ENCODE measurements around the gene PTBP1. TPM values are rescaled to one million over a fixed set of nuclear protein-coding genes. Genes with fewer than 3 reads are reported as not detected.

Gene PTBP1
- total RNA-seq, result 100 to 1,000 TPM; 302 to 350 (median 345) TPM
- total RNA-seq (2013), result 81.0 TPM

DNA sequence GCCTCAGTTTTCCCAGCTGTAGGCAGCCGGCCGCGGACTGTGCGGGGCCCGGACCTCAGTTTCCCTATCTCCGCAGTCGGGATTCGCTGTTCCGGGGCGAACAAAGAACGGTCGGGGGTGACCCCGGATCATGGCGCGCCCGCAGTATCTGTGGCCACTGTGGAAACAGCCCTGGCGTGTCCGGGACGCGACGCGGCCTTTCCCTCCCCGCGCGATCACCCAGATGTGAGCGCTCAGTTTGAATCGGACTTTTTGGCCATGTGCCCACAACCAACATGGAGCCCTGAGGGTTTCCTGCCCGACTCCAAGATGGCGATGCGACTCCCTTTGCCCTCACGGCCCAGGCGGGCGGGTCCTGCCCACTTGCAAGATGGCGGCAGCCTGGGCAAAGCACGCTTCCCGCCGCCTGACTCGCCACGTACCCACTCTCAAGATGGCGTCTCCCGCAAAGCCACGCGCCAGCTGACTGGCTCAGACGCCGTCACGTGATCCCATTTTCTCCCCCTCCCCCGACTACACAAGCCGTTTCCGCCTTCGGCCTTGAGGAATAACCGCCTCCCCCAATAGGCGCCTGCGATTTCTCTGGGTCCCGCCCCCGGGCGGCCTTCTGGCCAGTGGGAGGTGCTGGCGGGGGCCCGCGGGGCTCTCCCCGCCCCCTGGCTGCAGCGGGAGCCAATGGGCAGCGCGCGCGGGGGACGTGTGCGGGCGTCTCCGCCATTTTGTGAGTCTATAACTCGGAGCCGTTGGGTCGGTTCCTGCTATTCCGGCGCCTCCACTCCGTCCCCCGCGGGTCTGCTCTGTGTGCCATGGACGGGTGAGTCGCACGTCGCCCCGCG, at the start of gene PTBP1:
Gene PTBP1, plus strand, starts transcription at position 761 of the 836 bp plus-strand sequence. Its CDS starts 46 bp downstream, at position 807.
- peak within 1 kb of the TSS; percentile 72 for H3K4me3 ChIP-seq (ENCODE audit: low read length)
- Mint-ChIP-seq H3K4me3 (peak within 1 kb of the TSS; percentile 95), H3K9me3 (no peaks in the 10 kb centered on the region), H3K27me3 (ENCODE audit: low read depth in 2 of 2) (no peaks in the 10 kb centered on the region), H3K4me1 (peaks cover 42% of the 10 kb centered on the region in 2 donors), H3K27ac (peak within 1 kb of the TSS; percentile 87 to 88), H3K36me3 (no peaks in the 10 kb centered on the region)
- WGBS (ENCODE audit: insufficient coverage), result under 1% methylated on average over 83 of the region's 83 CpGs
- TF ChIP-seq, protein P1, sequence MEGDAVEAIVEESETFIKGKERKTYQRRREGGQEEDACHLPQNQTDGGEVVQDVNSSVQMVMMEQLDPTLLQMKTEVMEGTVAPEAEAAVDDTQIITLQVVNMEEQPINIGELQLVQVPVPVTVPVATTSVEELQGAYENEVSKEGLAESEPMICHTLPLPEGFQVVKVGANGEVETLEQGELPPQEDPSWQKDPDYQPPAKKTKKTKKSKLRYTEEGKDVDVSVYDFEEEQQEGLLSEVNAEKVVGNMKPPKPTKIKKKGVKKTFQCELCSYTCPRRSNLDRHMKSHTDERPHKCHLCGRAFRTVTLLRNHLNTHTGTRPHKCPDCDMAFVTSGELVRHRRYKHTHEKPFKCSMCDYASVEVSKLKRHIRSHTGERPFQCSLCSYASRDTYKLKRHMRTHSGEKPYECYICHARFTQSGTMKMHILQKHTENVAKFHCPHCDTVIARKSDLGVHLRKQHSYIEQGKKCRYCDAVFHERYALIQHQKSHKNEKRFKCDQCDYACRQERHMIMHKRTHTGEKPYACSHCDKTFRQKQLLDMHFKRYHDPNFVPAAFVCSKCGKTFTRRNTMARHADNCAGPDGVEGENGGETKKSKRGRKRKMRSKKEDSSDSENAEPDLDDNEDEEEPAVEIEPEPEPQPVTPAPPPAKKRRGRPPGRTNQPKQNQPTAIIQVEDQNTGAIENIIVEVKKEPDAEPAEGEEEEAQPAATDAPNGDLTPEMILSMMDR (IDR thresholded peaks at IDR 0.05), result no peak
- H3K9me3 ChIP-seq (ENCODE audit: control insufficient read depth, insufficient read depth, low read length), result no peaks in the 10 kb centered on the region
- H3K4me1 ChIP-seq (ENCODE audit: control insufficient read depth, insufficient read depth, low read length), result peaks cover 46% of the 10 kb centered on the region
- intact Hi-C loops (cut with micrococcal nuclease), result loop anchor here (2.0 to 5.0 kb wide), 2 partner anchors 135 to 610 kb away; partner anchors contain the start of genes DAZAP1 and RNF126
- peak; percentile 82 to 94 (median 84) for ATAC-seq
- peak; percentile 98 to 100 for DNase-seq
- peak within 1 kb of the TSS; percentile 65 for H3K27ac ChIP-seq (ENCODE audit: low read length)
- no peaks in the 10 kb centered on the region for H3K27me3 ChIP-seq (ENCODE audit: control insufficient read depth, insufficient read depth, low read length)
- peaks cover 11% of the 10 kb centered on the region for H3K36me3 ChIP-seq (ENCODE audit: control insufficient read depth, insufficient read depth, low read length)

DNA sequence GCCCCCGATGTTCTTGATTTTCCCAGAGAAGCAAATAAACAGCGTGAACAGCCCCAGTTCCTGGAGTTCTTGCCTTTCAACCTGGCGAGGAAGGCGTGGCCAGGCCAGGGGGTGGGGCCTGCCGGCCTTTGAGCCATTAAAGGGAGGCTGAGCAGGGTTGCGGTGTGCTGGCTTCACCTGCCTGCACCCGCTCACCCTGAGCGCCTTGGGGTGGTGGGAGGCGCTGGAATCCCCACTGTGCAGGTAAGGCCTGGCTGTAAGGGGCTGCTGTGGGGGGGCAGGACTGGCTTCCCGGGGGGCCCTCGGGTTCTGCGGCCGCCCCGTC, 49.0 kb upstream of the PTBP1 start:
- no peak overlapping the region for H3K4me3 Mint-ChIP-seq
- Histone ChIP-seq H3K4me1 (ENCODE audit: control insufficient read depth, insufficient read depth, low read length) (no peaks in the 10 kb centered on the region), H3K27me3 (ENCODE audit: control insufficient read depth, insufficient read depth, low read length) (no peaks in the 10 kb centered on the region), H3K4me3 (ENCODE audit: low read length) (no peak overlapping the region), H3K36me3 (ENCODE audit: control insufficient read depth, insufficient read depth, low read length) (no peaks in the 10 kb centered on the region), H3K9me3 (ENCODE audit: control insufficient read depth, insufficient read depth, low read length) (peaks cover 9% of the 10 kb centered on the region), H3K27ac (ENCODE audit: low read length) (no peak overlapping the region)
- DNase-seq (no peak), ATAC-seq (no peak)
- 95% methylated on average over 14 of the region's 14 CpGs for WGBS (ENCODE audit: insufficient coverage)
- no peaks in the 10 kb centered on the region for H3K27me3 Mint-ChIP-seq (ENCODE audit: low read depth in 2 of 2)
- no peaks in the 10 kb centered on the region for H3K9me3 Mint-ChIP-seq
- H3K4me1 Mint-ChIP-seq, result no peaks in the 10 kb centered on the region
- no peaks in the 10 kb centered on the region for H3K36me3 Mint-ChIP-seq
- TF ChIP-seq, protein P1 (IDR thresholded peaks at IDR 0.05), result no peak
- no peak overlapping the region for H3K27ac Mint-ChIP-seq
- intact Hi-C loops (cut with micrococcal nuclease), result no loop called here

DNA sequence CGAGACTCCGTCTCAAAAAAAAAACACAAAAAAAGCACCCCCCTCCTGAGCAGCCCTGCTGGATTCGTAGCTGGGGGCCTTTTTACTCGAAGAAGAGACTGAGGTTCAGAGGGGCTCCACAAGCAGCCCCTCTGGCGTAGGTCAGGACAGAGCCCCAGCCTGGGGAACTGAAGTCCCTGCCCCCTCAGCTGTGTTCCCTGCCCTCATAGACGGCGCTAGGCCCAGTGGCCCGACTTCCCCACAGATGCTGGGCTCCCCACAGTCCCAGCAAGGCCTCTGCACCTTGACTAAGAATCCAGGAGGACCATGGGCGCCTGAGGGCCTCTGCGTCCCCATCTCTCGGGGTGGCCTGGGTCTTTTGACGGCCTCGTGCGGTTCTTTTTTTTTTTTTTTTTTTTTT, 47.4 kb upstream of the PTBP1 start:
- Mint-ChIP-seq H3K9me3 (no peaks in the 10 kb centered on the region), H3K4me3 (no peak overlapping the region), H3K4me1 (no peaks in the 10 kb centered on the region), H3K27ac (no peak overlapping the region), H3K36me3 (no peaks in the 10 kb centered on the region), H3K27me3 (ENCODE audit: low read depth in 2 of 2) (no peaks in the 10 kb centered on the region)
- TF ChIP-seq, protein P1 (IDR thresholded peaks at IDR 0.05), result no peak
- ATAC-seq, result no peak
- no peaks in the 10 kb centered on the region for H3K36me3 ChIP-seq (ENCODE audit: control insufficient read depth, insufficient read depth, low read length)
- no peak overlapping the region for H3K4me3 ChIP-seq (ENCODE audit: low read length)
- WGBS (ENCODE audit: insufficient coverage), result 88% methylated on average over 13 of the region's 14 CpGs
- no peak overlapping the region for H3K27ac ChIP-seq (ENCODE audit: low read length)
- no peak for DNase-seq
- no peaks in the 10 kb centered on the region for H3K27me3 ChIP-seq (ENCODE audit: control insufficient read depth, insufficient read depth, low read length)
- intact Hi-C loops (cut with micrococcal nuclease), result no loop called here
- H3K4me1 ChIP-seq (ENCODE audit: control insufficient read depth, insufficient read depth, low read length), result no peaks in the 10 kb centered on the region
- H3K9me3 ChIP-seq (ENCODE audit: control insufficient read depth, insufficient read depth, low read length), result peaks cover 9% of the 10 kb centered on the region
